GM23338 (cell line): ENCODE data around the gene CAMTA1.

Experiments used
- CREB1 ChIP-seq: fragments of 250-450 bp; sonication (Bioruptor Pico); IDR thresholded peaks from 2 replicates; pipeline ENCODE4 v1.5.0; 2020; ENCODE audit warnings: low read depth, mild to moderate bottlenecking, moderate library complexity
- CTCF ChIP-seq, 2 experiments: fragments of 200-600 bp in 1 of 2; sonication (generic) in 1 of 2; conservative IDR thresholded peaks; 2 replicates each; pipeline versions ENCODE4 v1.5.1 to v1.6.1; 2016 to 2017; ENCODE audit warnings: antibody characterized with exemption in 2 of 2, low read depth in 2 of 2, mild to moderate bottlenecking in 2 of 2, moderate library complexity in 1 of 2
- EZH2 ChIP-seq: fragments of 200-600 bp; sonication (generic); IDR thresholded peaks from one replicate; pipeline ENCODE4 v1.8.0; 2017; ENCODE audit warnings: antibody characterized with exemption, mild to moderate bottlenecking, low read depth; ENCODE audit not compliant: unreplicated experiment
- EZH2phosphoT487 ChIP-seq: fragments of 200-600 bp; sonication (generic); IDR thresholded peaks from one replicate; pipeline ENCODE4 v1.8.1; 2018; ENCODE audit warnings: antibody characterized with exemption; ENCODE audit not compliant: unreplicated experiment
- NANOG ChIP-seq: IDR thresholded peaks from 2 replicates; pipeline ENCODE4 v1.6.1; 2016; ENCODE audit warnings: antibody characterized with exemption, borderline replicate concordance
- POLR2AphosphoS5 ChIP-seq: IDR thresholded peaks from 2 replicates; pipeline ENCODE4 v1.6.1; 2016; ENCODE audit warnings: antibody characterized with exemption, low read depth
- REST ChIP-seq: IDR thresholded peaks from one replicate; pipeline ENCODE4 v1.6.1; 2018; ENCODE audit warnings: antibody characterized with exemption; ENCODE audit not compliant: unreplicated experiment
- STAT1 ChIP-seq: IDR thresholded peaks from one replicate; pipeline ENCODE4 v1.6.1; 2016; ENCODE audit warnings: antibody characterized with exemption; ENCODE audit not compliant: unreplicated experiment
- ZNF331 ChIP-seq: fragments of 250-450 bp; sonication (Bioruptor Pico); IDR thresholded peaks from 2 replicates; pipeline ENCODE4 v1.5.0; 2020; ENCODE audit warnings: low read depth, mild to moderate bottlenecking, moderate library complexity

GRCh38 chr1:7705048-7705907, 920.0 kb downstream of the CAMTA1 start:
- no peak for TF ChIP-seq CTCF (conservative IDR thresholded peaks at IDR 0.05; ENCODE audit: low read depth in 2 of 2)
- TF ChIP-seq REST = no peak
- TF ChIP-seq EZH2 = no peak
- TF ChIP-seq POLR2AphosphoS5 = no peak
- TF ChIP-seq STAT1 = no peak
- no peak for TF ChIP-seq NANOG
- no peak for TF ChIP-seq EZH2phosphoT487
- peak; percentile 34; the same call in 1 of the 2 replicates for TF ChIP-seq ZNF331 (CRISPR knock-in tag)
- no peak for TF ChIP-seq CREB1 (CRISPR knock-in tag)
